T-helper 9 cell (primary cell): ENCODE data around the gene SLC15A5.

Experiments used
- DNase-seq: peaks from one replicate; pipeline ENCODE4 v3.0.0-alpha.2; 2020

The SLC15A5 gene

GRCh38 chr12:16174282-16174681 lies 103.2 kb downstream of the SLC15A5 start:
- no peak for DNase-seq

GRCh38 chr12:16171348-16171747 lies 106.1 kb downstream of the SLC15A5 start:
- DNase-seq = no peak

- no peak for DNase-seq
Measured at GRCh38 chr12:16168078-16168477, 109.4 kb downstream of the SLC15A5 start.

DNA sequence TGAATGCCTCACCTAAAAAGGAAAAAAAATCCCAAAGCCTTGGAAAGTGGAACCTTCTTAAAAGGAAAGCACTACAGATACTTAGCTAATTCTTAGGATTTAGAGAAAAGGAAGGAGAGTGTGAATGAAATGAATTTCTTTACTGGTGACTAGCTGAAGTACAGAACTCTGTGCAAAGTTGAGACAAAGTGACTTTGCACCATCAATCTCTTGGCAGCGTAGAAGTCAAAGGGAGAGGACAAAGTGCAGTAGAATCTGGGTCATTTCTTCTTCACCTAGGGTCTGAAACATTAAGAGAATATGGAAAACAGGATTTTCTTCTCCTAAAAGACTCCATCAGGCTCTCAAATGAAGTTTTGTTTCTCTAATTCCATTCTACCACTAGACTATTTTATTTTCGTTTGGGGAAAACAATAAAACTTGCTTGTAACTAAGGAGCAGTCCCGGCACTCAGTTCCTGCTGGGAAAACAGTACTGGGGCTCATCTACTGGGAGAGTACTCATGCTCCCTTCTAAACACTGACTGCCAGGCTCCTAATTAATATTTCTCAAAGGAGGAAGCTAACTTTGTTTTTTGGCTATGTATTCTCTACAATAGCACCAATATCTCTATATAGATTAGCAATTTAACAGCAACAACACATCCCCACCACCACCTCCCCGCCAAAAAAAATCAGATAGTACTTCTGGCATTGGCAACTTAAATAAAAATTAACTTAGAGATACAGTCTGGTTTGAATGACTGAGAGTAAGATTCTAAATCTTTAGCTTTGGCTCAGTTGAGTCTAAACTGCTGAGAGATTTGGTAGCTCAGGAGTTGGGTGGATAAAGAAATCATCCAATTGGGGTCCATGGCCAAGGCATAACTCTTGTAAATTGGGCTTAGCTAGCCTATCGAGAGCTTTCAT lies 110.7 kb downstream of the SLC15A5 start:
- no peak for DNase-seq

DNA sequence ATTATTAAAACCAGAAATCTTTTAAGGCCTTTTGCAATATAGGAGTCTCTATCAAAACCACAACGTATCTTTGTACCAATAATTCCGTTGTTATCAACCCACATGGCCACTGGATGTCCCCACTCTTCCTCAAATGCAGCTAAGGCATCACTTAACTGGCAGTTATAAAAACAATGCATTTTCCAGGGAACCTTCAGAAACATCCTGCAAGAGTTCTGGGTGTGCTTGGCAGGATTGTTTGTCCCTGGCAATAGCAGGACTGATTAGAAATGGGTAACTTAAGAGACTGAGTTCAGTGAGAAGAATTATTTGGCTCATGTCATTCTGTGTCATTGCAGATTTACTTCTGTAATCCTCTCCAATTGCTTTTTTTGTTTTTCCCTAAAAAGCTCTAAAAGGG lies 112.0 kb downstream of the SLC15A5 start:
- no peak for DNase-seq

DNA sequence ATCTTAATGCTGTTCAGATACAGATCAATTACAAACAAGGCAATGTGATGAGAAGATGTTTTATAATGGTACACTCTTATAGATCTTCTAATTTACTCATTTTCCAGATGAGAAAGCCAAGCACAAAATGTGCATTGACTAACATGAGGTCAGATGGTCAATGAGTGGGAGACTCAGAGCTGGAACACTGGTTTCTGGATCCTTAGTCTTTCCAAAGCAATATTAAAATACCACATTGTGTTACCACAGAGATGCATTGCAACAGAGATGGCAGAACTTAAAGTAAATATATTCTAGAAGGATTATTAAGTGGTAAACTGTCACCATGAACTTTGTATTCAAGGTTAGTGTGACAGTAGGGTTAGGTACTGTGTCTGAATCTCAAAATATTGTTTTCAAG lies 113.6 kb downstream of the SLC15A5 start:
- no peak for DNase-seq

DNA sequence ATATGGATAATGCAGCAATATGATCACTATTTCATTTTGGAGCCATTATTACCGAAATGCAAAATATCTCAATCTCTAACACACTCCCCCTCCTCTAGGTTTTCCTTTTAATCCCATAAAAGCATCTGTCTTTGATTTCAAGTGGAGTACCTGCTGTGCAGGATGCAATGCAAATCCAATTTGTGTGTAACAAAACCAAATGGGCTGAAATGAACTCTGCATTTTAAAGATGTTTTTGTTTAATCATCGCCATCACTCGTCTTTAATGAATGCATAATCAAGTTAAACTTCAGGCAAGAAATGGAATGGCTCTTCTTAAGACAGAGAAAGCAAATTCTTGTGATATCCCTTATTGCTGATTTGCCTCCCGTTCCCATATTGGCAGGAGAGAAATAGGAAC lies 114.3 kb downstream of the SLC15A5 start:
- no peak for DNase-seq

DNA sequence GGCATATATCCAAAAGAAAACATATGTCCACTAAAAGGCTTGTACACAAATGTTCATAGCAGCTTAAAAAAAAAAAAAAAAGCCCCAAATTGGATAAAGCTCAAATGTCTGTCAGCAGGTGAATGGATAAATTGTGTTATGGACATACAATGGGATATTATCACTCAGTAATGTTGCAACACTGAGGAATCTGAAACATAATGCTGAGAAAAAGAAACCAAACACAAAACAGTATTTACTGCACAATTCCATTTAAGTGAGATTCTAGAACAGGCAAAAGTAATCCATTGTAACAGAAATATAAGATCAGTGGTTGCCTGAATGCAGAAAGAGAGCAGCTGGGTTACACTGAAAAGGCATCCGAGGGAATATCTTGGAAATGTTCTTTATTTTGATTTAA lies 117.9 kb downstream of the SLC15A5 start:
- DNase-seq = no peak

- DNase-seq = no peak
Measured at GRCh38 chr12:16158050-16158449, 119.4 kb downstream of the SLC15A5 start.

DNA sequence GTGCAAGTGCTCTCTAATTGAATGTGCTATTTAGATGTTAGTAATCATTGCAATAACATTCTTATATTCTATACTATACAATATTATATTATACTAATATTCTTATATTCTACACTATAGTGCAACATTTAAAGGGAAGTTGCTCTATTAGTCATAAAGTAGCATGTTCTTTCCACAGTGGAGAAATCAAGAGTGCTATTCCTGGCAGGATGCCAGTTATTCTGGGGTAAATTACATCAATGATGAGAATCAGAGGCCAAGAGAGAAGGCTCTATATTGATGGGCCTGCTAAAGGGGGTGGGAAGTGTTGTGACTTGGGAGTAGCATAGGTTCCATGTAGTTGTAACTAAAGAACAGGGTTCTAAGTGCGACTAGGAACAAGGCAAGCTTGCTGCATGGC lies 121.5 kb downstream of the SLC15A5 start:
- no peak for DNase-seq

GRCh38 chr12:16154990-16155389 lies 122.5 kb downstream of the SLC15A5 start:
- DNase-seq = no peak

DNA sequence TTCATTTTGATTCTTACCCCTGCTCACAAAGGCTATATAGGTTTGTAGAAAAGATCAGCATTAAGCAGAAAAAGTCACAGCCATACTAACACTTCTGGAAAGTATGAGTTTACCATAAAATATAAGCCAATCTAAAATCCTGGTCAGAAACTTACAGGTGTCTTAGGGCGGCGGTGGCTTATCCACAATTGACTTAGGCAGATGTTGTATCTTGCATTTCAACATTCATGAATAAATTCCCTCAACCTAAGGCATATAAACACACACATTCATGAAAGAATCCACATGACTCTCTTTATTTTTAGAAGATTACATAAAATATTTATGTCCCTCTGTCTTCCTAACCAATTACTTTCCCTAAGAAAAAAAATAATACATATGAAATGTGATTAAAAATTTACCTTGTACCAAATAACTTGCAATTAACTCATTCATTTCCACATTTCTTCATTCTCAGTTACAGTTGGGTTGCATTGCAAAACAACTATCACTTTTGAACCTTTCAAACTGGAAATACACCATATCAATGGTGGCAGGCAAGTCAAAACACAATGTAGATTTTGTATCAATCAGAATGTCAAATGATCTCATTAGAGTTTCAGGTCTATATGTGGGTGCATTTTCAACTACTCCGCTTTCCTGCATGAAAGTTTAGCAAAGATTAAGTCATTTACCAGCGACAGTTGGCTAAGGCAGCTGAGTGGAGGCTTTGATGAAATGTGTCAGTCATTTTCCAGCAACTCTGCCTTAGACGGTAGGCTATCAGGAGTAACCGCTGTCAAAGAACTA lies 124.4 kb downstream of the SLC15A5 start:
- DNase-seq = no peak

- no peak for DNase-seq
Measured at GRCh38 chr12:16150276-16150675, 127.2 kb downstream of the SLC15A5 start.

DNA sequence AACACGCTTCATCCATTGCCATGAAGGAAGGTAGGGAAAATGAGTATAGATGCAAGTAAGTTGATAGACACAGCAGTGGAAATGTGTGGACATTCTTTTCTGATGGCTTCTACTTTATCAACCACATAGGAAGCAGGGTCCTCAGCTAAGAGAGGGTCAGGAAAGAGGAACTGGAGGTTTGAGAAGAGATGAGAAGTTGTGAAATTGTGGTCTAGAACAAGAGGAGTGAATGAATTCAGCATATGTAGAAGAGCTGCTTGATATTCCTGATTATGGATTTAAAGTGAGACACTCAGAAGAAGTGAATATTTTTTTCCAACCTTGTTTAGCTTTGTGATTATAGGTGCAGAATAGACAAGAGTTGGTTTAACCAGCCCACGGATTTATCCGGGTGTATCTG lies 128.5 kb downstream of the SLC15A5 start:
- no peak for DNase-seq
